Activated naive CD4-positive, alpha-beta T cell treated with anti-CD3 and anti-CD28 coated beads, Interleukin-2, amount 50 U/mL, for 72 hours (primary cell): ENCODE measurements around the gene PCGF1. TPM values are rescaled to one million over a fixed set of nuclear protein-coding genes. Genes with fewer than 3 reads are reported as not detected.
"Not testable (repeated sequence)": the region's sequence is repeated elsewhere in the genome, so short reads cannot be mapped to it uniquely, and the experiment has no call there.

Experiments
- ATAC-seq, 2 donors: fragments of 150-1000 bp; cut with Tn5 transposase; 2 replicates each; pipeline ENCODE4 v1.10.0; 2021; ENCODE audit warnings: mild to moderate bottlenecking in 2 of 2, moderate library complexity in 2 of 2
- DNase-seq, 2 donors: peaks; one replicate each; pipeline ENCODE4 v3.0.0; 2021 to 2022; ENCODE audit warnings: low spot score in 2 of 2
- H3K27ac Mint-ChIP-seq, 2 donors: one replicate each; pipeline ENCODE4 v1.8.0; 2022; ENCODE audit warnings: mild to moderate bottlenecking in 2 of 2, mixed read lengths in 2 of 2
- H3K36me3 Mint-ChIP-seq, 2 donors: one replicate each; pipeline ENCODE4 v1.8.0; 2022; ENCODE audit warnings: mixed read lengths in 2 of 2
- H3K9me3 Mint-ChIP-seq, 2 donors: one replicate each; pipeline ENCODE4 v1.8.0; 2022; ENCODE audit warnings: mixed read lengths in 2 of 2
- total RNA-seq, 2 donors: library from RNA; stranded (reverse); gene quantifications; one replicate each; pipeline ENCODE4 v1.2.3, GENCODE V29; 2022

PCGF1 gene
- total RNA-seq, 2 donors from 2014 or later = 26.2 to 39.9 TPM

GRCh38 chr2:74496997-74497776 lies 10.3 kb downstream of the PCGF1 start:
- no peak for DNase-seq
- no peak overlapping the region for H3K27ac Mint-ChIP-seq
- ATAC-seq = no peak
- H3K36me3 Mint-ChIP-seq = peaks cover 7 to 15% of the 10 kb centered on the region in 2 donors
- no peaks in the 10 kb centered on the region for H3K9me3 Mint-ChIP-seq

GRCh38 chr2:74495440-74495839 lies 12.1 kb downstream of the PCGF1 start:
- ATAC-seq (no peak), DNase-seq (no peak)
- Mint-ChIP-seq H3K36me3 (peaks cover 7 to 20% of the 10 kb centered on the region in 2 donors), H3K9me3 (no peaks in the 10 kb centered on the region), H3K27ac (no peak overlapping the region)

GRCh38 chr2:74493546-74493945 lies 13.9 kb downstream of the PCGF1 start:
- DNase-seq (no peak), ATAC-seq (no peak)
- Mint-ChIP-seq H3K36me3 (peaks cover 7 to 27% of the 10 kb centered on the region in 2 donors), H3K27ac (peak overlapping the region in 1 of 2 donors; percentile 84), H3K9me3 (no peaks in the 10 kb centered on the region)

GRCh38 chr2:74491648-74492544 lies 15.6 kb downstream of the PCGF1 start:
- Mint-ChIP-seq H3K9me3 (no peaks in the 10 kb centered on the region), H3K27ac (peak overlapping the region in 1 of 2 donors; percentile 53), H3K36me3 (peaks cover 7 to 27% of the 10 kb centered on the region in 2 donors)
- DNase-seq (no peak), ATAC-seq (no peak)

GRCh38 chr2:74489906-74490305 lies 17.6 kb downstream of the PCGF1 start:
- no peaks in the 10 kb centered on the region for H3K9me3 Mint-ChIP-seq
- DNase-seq = no peak
- H3K27ac Mint-ChIP-seq = peak overlapping the region in 1 of 2 donors; percentile 29
- peaks cover 11 to 27% of the 10 kb centered on the region in 2 donors for H3K36me3 Mint-ChIP-seq
- ATAC-seq = no peak

GRCh38 chr2:74488643-74489481 lies 18.6 kb downstream of the PCGF1 start:
- DNase-seq (no peak), ATAC-seq (no peak)
- Mint-ChIP-seq H3K9me3 (no peaks in the 10 kb centered on the region), H3K27ac (peak overlapping the region; percentile 12 to 29), H3K36me3 (peaks cover 8 to 23% of the 10 kb centered on the region in 2 donors)

- ATAC-seq (no peak), DNase-seq (no peak)
- peaks cover 10 to 26% of the 10 kb centered on the region in 2 donors for H3K36me3 Mint-ChIP-seq
- H3K27ac Mint-ChIP-seq = no peak overlapping the region
- no peaks in the 10 kb centered on the region for H3K9me3 Mint-ChIP-seq
Measured at GRCh38 chr2:74486141-74486540, 21.4 kb downstream of the PCGF1 start.

- peaks cover 18 to 24% of the 10 kb centered on the region in 2 donors for H3K36me3 Mint-ChIP-seq
Measured at GRCh38 chr2:74483675-74484164, 23.8 kb downstream of the PCGF1 start.

GRCh38 chr2:74482801-74483674 lies 24.5 kb downstream of the PCGF1 start, which contains the start of the genes CCDC142 and TTC31:
Gene CCDC142 (minus strand): TSS chr2:74482998. CDS start chr2:74482837, 161 bp downstream.
Gene TTC31 (plus strand): TSS chr2:74483081. CDS start chr2:74483096, 15 bp downstream.
- ATAC-seq (peak; percentile 93 to 94), DNase-seq (peak; percentile 89 to 93)
- H3K9me3 Mint-ChIP-seq = no peaks in the 10 kb centered on the region
- H3K27ac Mint-ChIP-seq = peak within 1 kb of the TSS; percentile 87 to 97
- peaks cover 17 to 24% of the 10 kb centered on the region in 2 donors for H3K36me3 Mint-ChIP-seq

More at GRCh38 chr2:74483675-74484164, 23.8 kb downstream of the PCGF1 start:
- peak overlapping the region; percentile 87 to 97 for H3K27ac Mint-ChIP-seq
- not testable (repeated sequence) for ATAC-seq, DNase-seq, H3K9me3 Mint-ChIP-seq

GRCh38 chr2:74481961-74482800 lies 25.3 kb downstream of the PCGF1 start:
- Mint-ChIP-seq H3K27ac (peak overlapping the region; percentile 87 to 97), H3K9me3 (no peaks in the 10 kb centered on the region), H3K36me3 (peaks cover 17 to 24% of the 10 kb centered on the region in 2 donors)
- peak; percentile 57 for ATAC-seq
- peak in 1 of 2 donors; percentile 61 for DNase-seq

- DNase-seq = no peak
- Mint-ChIP-seq H3K27ac (peak overlapping the region in 1 of 2 donors; percentile 87), H3K36me3 (peaks cover 17 to 24% of the 10 kb centered on the region in 2 donors), H3K9me3 (no peaks in the 10 kb centered on the region)
- ATAC-seq = no peak
Measured at GRCh38 chr2:74481431-74481830, 26.1 kb downstream of the PCGF1 start.

GRCh38 chr2:74474899-74475298 lies 32.6 kb downstream of the PCGF1 start:
- no peak for DNase-seq

GRCh38 chr2:74474481-74474880 lies 33.0 kb downstream of the PCGF1 start:
- no peak for ATAC-seq
- Mint-ChIP-seq H3K9me3 (no peaks in the 10 kb centered on the region), H3K36me3 (peaks cover 20 to 30% of the 10 kb centered on the region in 2 donors)

More at GRCh38 chr2:74474899-74475298, 32.6 kb downstream of the PCGF1 start:
- Mint-ChIP-seq H3K27ac (no peak overlapping the region), H3K36me3 (peaks cover 23 to 30% of the 10 kb centered on the region in 2 donors), H3K9me3 (no peaks in the 10 kb centered on the region)
- ATAC-seq = no peak

GRCh38 chr2:74472945-74473258 lies 34.6 kb downstream of the PCGF1 start:
- Mint-ChIP-seq H3K27ac (peak overlapping the region; percentile 97 to 98), H3K9me3 (no peaks in the 10 kb centered on the region), H3K36me3 (peaks cover 20 to 30% of the 10 kb centered on the region in 2 donors)
- DNase-seq = no peak
- ATAC-seq = no peak

More at GRCh38 chr2:74474481-74474880, 33.0 kb downstream of the PCGF1 start:
- DNase-seq = no peak
- H3K27ac Mint-ChIP-seq = peak overlapping the region in 1 of 2 donors; percentile 36
